Fibroblast of villous mesenchyme (primary cell): Measurements from ENCODE around the gene FDX2. TPM values are rescaled to one million over a fixed set of nuclear protein-coding genes. Genes with fewer than 3 reads are reported as not detected.
"Not testable (repeated sequence)": the region's sequence is repeated elsewhere in the genome, so short reads cannot be mapped to it uniquely, and the experiment has no call there.

Source experiments
- DNase-seq: peaks from one replicate; pipeline ENCODE4 v3.0.0-alpha.2; 2010; ENCODE audit warnings: low read depth
- H3K4me3 ChIP-seq: 2 replicates; pipeline ENCODE4 v1.5.1; 2011; ENCODE audit warnings: low read depth, mild to moderate bottlenecking, low read length
- total RNA-seq: library from RNA; depleted of rRNA; stranded (reverse); fragments of >200 nt; gene quantifications from 2 replicates; pipeline ENCODE4 v1.2.3, GENCODE V29; 2012
- TF ChIP-seq, protein P1 (sequence below): IDR thresholded peaks from 2 replicates; pipeline ENCODE4 v1.5.1; 2012; ENCODE audit warnings: low read depth, mild to moderate bottlenecking, low read length; ENCODE audit not compliant: insufficient read depth

FDX2 gene
- total RNA-seq, 1 donor = 24.2 TPM

DNA sequence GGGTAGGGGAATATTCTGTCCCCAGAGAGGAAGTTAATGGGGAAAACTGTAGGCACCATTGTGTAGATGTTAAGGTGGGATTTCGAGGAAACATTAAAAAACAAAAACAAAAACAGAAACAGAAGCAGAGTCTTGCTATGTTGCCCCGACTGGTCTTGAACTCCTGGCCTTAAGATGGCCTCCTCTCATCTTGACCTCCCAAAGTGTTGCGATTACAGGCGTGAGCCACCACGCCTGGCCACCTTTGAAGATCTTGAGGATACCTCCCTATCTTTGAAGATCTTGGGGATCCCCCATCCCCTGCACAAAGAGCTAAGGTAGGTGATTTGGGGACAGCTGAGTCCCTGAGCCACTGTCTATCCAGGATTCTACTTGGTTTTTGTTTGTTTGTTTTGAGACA, 24.2 kb upstream of the FDX2 start:
- TF ChIP-seq, protein P1, sequence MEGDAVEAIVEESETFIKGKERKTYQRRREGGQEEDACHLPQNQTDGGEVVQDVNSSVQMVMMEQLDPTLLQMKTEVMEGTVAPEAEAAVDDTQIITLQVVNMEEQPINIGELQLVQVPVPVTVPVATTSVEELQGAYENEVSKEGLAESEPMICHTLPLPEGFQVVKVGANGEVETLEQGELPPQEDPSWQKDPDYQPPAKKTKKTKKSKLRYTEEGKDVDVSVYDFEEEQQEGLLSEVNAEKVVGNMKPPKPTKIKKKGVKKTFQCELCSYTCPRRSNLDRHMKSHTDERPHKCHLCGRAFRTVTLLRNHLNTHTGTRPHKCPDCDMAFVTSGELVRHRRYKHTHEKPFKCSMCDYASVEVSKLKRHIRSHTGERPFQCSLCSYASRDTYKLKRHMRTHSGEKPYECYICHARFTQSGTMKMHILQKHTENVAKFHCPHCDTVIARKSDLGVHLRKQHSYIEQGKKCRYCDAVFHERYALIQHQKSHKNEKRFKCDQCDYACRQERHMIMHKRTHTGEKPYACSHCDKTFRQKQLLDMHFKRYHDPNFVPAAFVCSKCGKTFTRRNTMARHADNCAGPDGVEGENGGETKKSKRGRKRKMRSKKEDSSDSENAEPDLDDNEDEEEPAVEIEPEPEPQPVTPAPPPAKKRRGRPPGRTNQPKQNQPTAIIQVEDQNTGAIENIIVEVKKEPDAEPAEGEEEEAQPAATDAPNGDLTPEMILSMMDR = no peak
- no peak for DNase-seq

DNA sequence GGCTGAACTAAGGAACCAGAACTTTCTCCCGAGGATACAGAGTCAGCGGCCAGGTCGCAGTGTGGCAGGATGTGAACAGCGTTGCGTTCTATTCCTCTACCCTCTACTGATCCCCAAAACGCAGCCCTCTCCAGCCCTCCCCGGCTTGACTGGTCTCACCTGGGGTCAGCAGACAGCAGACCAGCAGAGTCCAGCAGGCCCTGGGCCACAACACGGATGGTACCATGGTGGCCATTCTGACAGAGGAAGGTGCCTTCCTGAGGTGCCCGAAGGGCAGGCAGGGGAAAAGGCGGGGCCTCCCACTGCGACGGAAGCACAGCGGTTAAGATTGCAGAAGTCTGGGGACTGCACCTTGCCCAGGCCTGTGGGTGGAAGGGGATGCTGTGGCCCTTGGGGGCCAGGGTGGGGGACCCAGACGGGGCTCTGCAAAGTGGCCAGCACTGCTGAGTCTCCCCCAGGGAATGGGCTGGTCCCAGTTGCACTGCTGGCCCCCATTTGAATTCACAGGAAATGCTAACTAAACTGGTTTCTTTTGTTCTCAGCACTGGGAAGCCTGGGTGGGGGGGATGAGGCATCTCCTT, 23.7 kb upstream of the FDX2 start, which contains the start of gene ICAM3:
Gene ICAM3, minus strand, starts transcription at position 245 of the 581 bp plus-strand sequence. Its CDS starts 10 bp downstream, at position 235.
- TF ChIP-seq, protein P1 = no peak
- no peak for DNase-seq
- H3K4me3 ChIP-seq = no peak within 1 kb of the TSS

More for the DNA sequence above, 24.2 kb upstream of the FDX2 start:
- H3K4me3 ChIP-seq = no peak overlapping the region

DNA sequence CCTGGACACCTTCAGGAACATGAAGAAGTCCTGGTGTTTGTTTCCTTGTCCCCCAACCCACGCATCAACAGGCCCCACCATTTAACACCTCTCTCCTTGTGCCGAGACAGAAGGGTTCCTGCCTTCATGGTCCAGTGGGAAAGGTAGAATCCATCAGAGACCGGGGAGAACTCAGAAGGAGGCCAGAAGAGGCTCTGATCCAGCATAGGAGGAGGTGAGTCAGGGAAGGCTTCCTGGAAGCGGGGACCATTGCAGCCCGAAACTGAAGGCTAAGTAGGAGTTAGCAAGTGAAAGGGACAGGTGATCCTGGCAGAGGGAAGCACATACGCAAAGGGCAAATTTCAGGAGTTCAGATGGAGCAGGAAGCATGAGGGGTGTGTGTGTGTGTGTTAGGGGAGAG, 23.1 kb upstream of the FDX2 start:
- DNase-seq = no peak
- no peak overlapping the region for H3K4me3 ChIP-seq
- TF ChIP-seq, protein P1 = no peak

DNA sequence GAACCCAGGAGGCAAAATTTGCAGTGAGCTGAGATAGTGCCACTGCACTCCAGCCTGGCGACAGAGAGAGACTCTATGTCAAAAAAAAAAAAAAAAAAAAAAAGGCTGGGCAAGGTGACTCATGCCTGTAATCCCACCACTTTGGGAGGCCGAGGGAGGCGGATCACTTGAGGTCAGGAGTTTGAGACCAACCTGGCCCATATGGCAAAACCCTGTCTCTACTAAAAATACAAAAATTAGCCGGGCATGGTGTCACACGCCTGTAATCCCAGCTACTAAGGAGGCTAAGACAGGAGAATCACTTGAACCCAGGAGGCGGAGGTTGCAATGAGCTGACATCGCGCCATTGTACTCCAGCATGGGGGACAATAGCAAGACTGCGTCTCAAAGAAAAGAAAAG, 20.9 kb upstream of the FDX2 start:
- not testable (repeated sequence) for DNase-seq, H3K4me3 ChIP-seq

DNA sequence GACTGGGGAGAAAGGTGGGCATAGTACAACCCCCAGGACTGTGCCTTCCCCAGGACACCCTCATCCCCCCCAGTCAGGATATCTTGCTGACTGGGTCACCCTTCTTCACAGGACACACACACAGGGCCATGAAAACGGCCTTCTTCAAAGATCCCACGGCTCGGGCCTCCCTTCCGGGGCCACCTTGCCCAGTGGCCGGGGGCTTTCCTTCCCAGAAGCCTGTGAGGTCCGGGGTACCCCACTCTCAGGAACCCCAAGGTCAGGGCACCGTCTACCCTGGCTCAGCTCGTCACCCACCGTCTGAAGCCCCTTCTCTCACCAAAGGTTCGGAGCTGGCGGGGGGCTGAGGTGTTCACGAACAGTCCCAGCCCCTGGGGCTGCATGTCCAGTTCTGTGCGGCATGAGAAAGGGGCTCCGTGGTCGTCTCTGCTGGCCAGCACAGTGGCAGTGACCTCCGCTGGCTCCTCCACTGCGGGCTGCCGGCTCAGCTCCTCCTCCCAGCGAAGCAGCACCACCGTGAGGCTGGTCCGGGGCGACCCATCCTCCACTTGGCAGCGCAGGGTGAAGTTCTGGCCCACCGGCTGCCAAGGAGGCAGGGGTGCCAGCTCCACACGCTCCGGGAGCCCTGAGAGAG, 19.7 kb upstream of the FDX2 start:
- TF ChIP-seq, protein P1 = no peak
- H3K4me3 ChIP-seq = peak overlapping the region; percentile 91
- no peak for DNase-seq

DNA sequence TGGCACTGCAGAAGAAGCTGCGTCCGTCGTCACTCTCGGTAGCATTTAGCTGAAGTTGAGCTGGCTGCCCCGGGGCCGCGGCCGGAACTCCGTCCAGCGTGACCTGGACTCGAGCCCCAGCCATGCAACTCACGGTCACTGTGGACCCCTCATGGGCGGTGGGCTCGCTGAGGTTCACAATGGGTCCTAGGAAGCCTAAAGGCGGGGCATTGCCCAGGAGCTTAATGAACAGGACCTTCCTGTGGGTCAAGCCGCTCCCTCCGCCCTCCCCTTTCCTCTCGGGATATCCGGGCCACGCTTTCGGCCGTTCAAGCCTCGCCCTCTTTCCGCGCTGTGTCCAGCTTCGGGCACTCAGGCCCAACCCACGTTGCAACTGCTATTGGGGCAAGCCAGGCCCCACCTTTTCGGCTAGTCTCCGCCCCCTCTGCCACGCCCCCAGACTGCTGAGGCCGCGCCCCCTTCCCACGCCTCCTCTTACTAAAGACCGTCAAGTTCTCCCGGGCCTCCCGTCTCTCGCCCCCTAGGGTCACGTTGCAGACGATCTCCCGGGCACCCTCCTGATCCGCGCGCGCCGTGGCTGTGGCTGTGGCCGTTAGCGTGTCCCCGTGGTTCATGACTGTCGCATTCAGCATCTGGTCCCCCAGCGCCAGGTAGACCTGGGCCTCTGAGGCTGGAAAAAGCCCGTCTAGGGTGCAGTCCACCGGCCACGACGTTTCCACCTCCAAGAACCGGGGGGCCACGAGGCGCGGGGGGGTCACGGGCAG, 19.0 kb upstream of the FDX2 start:
- DNase-seq = peak; percentile 98
- TF ChIP-seq, protein P1 = peak; percentile 27
- peak overlapping the region; percentile 91 for H3K4me3 ChIP-seq

DNA sequence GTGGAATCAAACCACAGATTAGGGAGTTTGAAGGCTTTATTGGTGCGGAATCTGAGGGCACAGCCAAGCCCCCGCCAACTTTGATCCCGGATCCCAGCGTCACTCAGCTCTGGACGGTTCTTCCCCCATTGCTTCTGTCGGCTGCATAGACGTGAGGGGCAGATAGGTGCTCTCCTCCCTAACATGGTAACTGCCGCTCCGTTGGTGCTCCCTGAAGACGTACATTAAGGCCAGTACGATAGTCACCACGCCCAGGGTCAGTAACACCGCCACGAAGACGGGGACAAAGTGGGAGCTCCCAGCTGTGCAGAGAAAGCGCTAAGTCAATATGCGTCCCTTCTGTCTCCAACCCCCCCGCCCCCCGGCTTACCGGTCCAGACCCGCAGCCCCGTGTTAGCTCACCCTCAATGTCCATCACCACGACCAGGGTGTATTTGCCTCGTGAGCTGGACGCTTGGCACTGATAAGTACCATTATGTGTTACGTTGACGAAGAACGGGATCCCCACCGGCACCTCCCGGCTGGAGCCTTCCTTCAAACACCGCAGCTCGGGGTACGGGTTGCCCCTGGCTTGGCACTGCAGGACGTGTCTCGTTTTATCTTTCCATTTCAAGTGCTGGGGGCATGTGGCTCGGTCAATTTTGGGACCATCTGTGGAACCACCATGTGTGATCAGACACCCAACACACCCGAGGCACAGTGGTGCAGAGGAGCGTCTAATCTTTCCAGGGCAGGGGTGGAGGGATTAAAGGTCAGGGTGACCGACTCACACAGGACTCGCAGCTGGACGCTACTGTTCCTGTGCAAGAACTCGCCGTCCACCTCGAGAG, 18.2 kb upstream of the FDX2 start:
- no peak for DNase-seq
- H3K4me3 ChIP-seq = peak overlapping the region; percentile 91

More for the DNA sequence above, 18.2 kb upstream of the FDX2 start:
- TF ChIP-seq, protein P1 = no peak
